H9 (cell line): ENCODE results near the gene SLC22A12. TPM values are rescaled to one million over a fixed set of nuclear protein-coding genes. Genes with fewer than 3 reads are reported as not detected.

ENCODE experiments used
- DNase-seq: peaks from one replicate; pipeline ENCODE4 v3.0.0-alpha.2; 2017
- H2AFZ ChIP-seq: one replicate; pipeline ENCODE4 v1.6.1; 2013; ENCODE audit warnings: mild to moderate bottlenecking, low read length, control low read depth, moderate library complexity
- H2AK5ac ChIP-seq: 2 replicates; pipeline ENCODE4 v1.6.1; 2013; ENCODE audit warnings: low read length, control low read depth, mixed read lengths; ENCODE audit not compliant: insufficient read length
- H2BK120ac ChIP-seq: one replicate; pipeline ENCODE4 v1.6.1; 2013; ENCODE audit warnings: low read depth, mild to moderate bottlenecking, low read length, control low read depth, inconsistent platforms; ENCODE audit not compliant: poor library complexity, severe bottlenecking
- H2BK12ac ChIP-seq: 2 replicates; pipeline ENCODE4 v1.6.1; 2013; ENCODE audit warnings: low read length, control low read depth, mixed read lengths, low read depth; ENCODE audit not compliant: insufficient read length
- H2BK15ac ChIP-seq: 2 replicates; pipeline ENCODE4 v1.6.1; 2013; ENCODE audit warnings: low read depth, low read length, control low read depth
- H2BK20ac ChIP-seq: one replicate; pipeline ENCODE4 v1.6.1; 2013; ENCODE audit warnings: low read depth, mild to moderate bottlenecking, low read length, control low read depth, inconsistent platforms; ENCODE audit not compliant: poor library complexity, severe bottlenecking
- H2BK5ac ChIP-seq: 2 replicates; pipeline ENCODE4 v1.6.1; 2013; ENCODE audit warnings: low read length, control low read depth, mixed read lengths; ENCODE audit not compliant: insufficient read length
- H3K14ac ChIP-seq: 2 replicates; pipeline ENCODE4 v1.6.1; 2013; ENCODE audit warnings: low read length, control low read depth; ENCODE audit not compliant: insufficient read depth
- H3K18ac ChIP-seq: 2 replicates; pipeline ENCODE4 v1.6.1; 2013; ENCODE audit warnings: low read depth, mild to moderate bottlenecking, mixed read lengths, low read length, control low read depth; ENCODE audit not compliant: insufficient read length
- H3K23ac ChIP-seq: 2 replicates; pipeline ENCODE4 v1.6.1; 2013; ENCODE audit warnings: low read length, control low read depth, mixed read lengths, low read depth; ENCODE audit not compliant: insufficient read length
- H3K23me2 ChIP-seq: 2 replicates; pipeline ENCODE4 v1.6.1; 2013; ENCODE audit warnings: low read depth, mild to moderate bottlenecking, mixed read lengths, low read length, control low read depth; ENCODE audit not compliant: insufficient read length, poor library complexity, severe bottlenecking
- H3K27ac ChIP-seq: 2 replicates; pipeline ENCODE4 v1.5.1; 2013; ENCODE audit warnings: low read length, control low read depth, mixed read lengths, low read depth; ENCODE audit not compliant: insufficient read length
- H3K27me3 ChIP-seq: 2 replicates; pipeline ENCODE4 v1.6.1; 2013; ENCODE audit warnings: low read length, control low read depth, inconsistent platforms; ENCODE audit not compliant: insufficient read depth
- H3K4ac ChIP-seq: 2 replicates; pipeline ENCODE4 v1.6.1; 2013; ENCODE audit warnings: low read depth, mild to moderate bottlenecking, control low read depth, inconsistent platforms, low read length, moderate library complexity
- H3K4me1 ChIP-seq: 2 replicates; pipeline ENCODE4 v1.6.1; 2013; ENCODE audit warnings: low read length, control low read depth, inconsistent platforms; ENCODE audit not compliant: insufficient read depth
- H3K4me2 ChIP-seq: 2 replicates; pipeline ENCODE4 v1.6.1; 2013; ENCODE audit warnings: low read length, control low read depth, mixed read lengths; ENCODE audit not compliant: insufficient read length, insufficient read depth
- H3K56ac ChIP-seq: 2 replicates; pipeline ENCODE4 v1.6.1; 2013; ENCODE audit warnings: low read depth, mild to moderate bottlenecking, mixed read lengths, low read length, control low read depth; ENCODE audit not compliant: insufficient read length
- H3K79me1 ChIP-seq: 2 replicates; pipeline ENCODE4 v1.6.1; 2013; ENCODE audit warnings: low read depth, mild to moderate bottlenecking, moderate library complexity, low read length, control low read depth, inconsistent platforms; ENCODE audit not compliant: insufficient read depth, poor library complexity, severe bottlenecking
- H3K79me2 ChIP-seq: 2 replicates; pipeline ENCODE4 v1.6.1; 2013; ENCODE audit warnings: low read length, control low read depth, inconsistent platforms; ENCODE audit not compliant: insufficient read depth
- H3K9ac ChIP-seq: 2 replicates; pipeline ENCODE4 v1.6.1; 2013; ENCODE audit warnings: low read length, control low read depth, mixed read lengths; ENCODE audit not compliant: insufficient read length; ENCODE audit errors: extremely low read depth
- H3K9me3 ChIP-seq: one replicate; pipeline ENCODE4 v1.6.1; 2013; ENCODE audit warnings: low read depth, low read length, inconsistent platforms; ENCODE audit not compliant: control insufficient read depth
- H3T11ph ChIP-seq: one replicate; pipeline ENCODE4 v1.6.1; 2013; ENCODE audit warnings: mild to moderate bottlenecking, low read length, control low read depth, inconsistent platforms
- H4K20me1 ChIP-seq: one replicate; pipeline ENCODE4 v1.6.1; 2013; ENCODE audit not compliant: control insufficient read depth, insufficient read length, insufficient read depth
- H4K5ac ChIP-seq: 2 replicates; pipeline ENCODE4 v1.6.1; 2013; ENCODE audit warnings: low read depth, mild to moderate bottlenecking, mixed read lengths, low read length, control low read depth; ENCODE audit not compliant: insufficient read length
- H4K8ac ChIP-seq: replicated peaks from 2 replicates; pipeline ENCODE4 v1.6.1; 2013; ENCODE audit warnings: low read length, control low read depth, mixed read lengths, low read depth; ENCODE audit not compliant: insufficient read length
- H4K91ac ChIP-seq: 2 replicates; pipeline ENCODE4 v1.6.1; 2013; ENCODE audit warnings: low read depth, mild to moderate bottlenecking, moderate library complexity, mixed read lengths, low read length, control low read depth; ENCODE audit not compliant: insufficient read length
- H3K27ac Mint-ChIP-seq, 3 experiments: 2 replicates in 2 of 3; 3 replicates in 1 of 3; pipeline ENCODE4 v1.8.0; 2020 to 2021; ENCODE audit warnings: mixed read lengths in 3 of 3, mild to moderate bottlenecking in 1 of 3, moderate library complexity in 1 of 3
- H3K27me3 Mint-ChIP-seq: 2 replicates; pipeline ENCODE4 v1.8.0; 2021; ENCODE audit warnings: low read depth, mild to moderate bottlenecking, moderate library complexity, mixed read lengths
- H3K36me3 Mint-ChIP-seq, 3 experiments: 2 replicates in 2 of 3; 3 replicates in 1 of 3; pipeline ENCODE4 v1.8.0; 2020 to 2021; ENCODE audit warnings: low read depth in 3 of 3, mixed read lengths in 3 of 3; ENCODE audit not compliant: insufficient read depth in 1 of 3
- H3K4me1 Mint-ChIP-seq, 2 experiments: 2 replicates each; pipeline ENCODE4 v1.8.0; 2020; ENCODE audit warnings: mixed read lengths in 2 of 2
- H3K4me3 Mint-ChIP-seq, 2 experiments: 2 replicates in 1 of 2; 3 replicates in 1 of 2; pipeline ENCODE4 v1.8.0; 2020 to 2021; ENCODE audit warnings: mild to moderate bottlenecking in 2 of 2, mixed read lengths in 2 of 2, moderate library complexity in 1 of 2
- H3K9me3 Mint-ChIP-seq, 2 experiments: 2 replicates in 1 of 2; 3 replicates in 1 of 2; pipeline ENCODE4 v1.8.0; 2020; ENCODE audit warnings: mild to moderate bottlenecking in 2 of 2, mixed read lengths in 2 of 2, moderate library complexity in 1 of 2
- WGBS: extraction: QIAGEN DNeasy Blood & Tissue Kit; methylation state at CpG from one replicate; pipeline ENCODE4 v1.1.7; 2013; ENCODE audit warnings: missing lambda C conversion rate, low lambda C conversion rate, mixed read lengths; ENCODE audit not compliant: insufficient read length; ENCODE audit errors: extremely low coverage; 5-methylcytosine and 5-hydroxymethylcytosine counted together
- total RNA-seq: library from RNA; stranded (reverse); gene quantifications from 2 replicates; pipeline ENCODE4 v1.2.1, GENCODE V29; 2021
- TF ChIP-seq, protein P1 (sequence below): fragments of 200-600 bp; sonication (generic); conservative IDR thresholded peaks from 3 replicates; pipeline ENCODE4 v1.8.0; 2021; ENCODE audit warnings: antibody characterized with exemption, mild to moderate bottlenecking

SLC22A12 gene
- total RNA-seq, 1 experiment from 2014 or later, result not detected

- Histone ChIP-seq H3K18ac (no peak overlapping the region), H3K9me3 (no peaks in the 10 kb centered on the region), H3K27me3 (no peaks in the 10 kb centered on the region; the same call in 1 of the 2 replicates), H2BK12ac (no peak overlapping the region), H2AFZ (no peak overlapping the region), H3K56ac (no peak overlapping the region), H4K8ac (no peak overlapping the region), H3K14ac (no peak overlapping the region), H3T11ph (no peak overlapping the region), H3K23me2 (no peaks in the 10 kb centered on the region), H4K91ac (no peak overlapping the region), H3K23ac (no peak overlapping the region), H3K9ac (no peak overlapping the region), H2BK20ac (no peak overlapping the region), H3K27ac (no peak overlapping the region), H4K20me1 (no peaks in the 10 kb centered on the region), H2BK5ac (no peak overlapping the region), H2BK15ac (no peak overlapping the region), H4K5ac (no peak overlapping the region), H3K4me1 (no peaks in the 10 kb centered on the region), H3K4ac (no peak overlapping the region), H3K4me2 (no peak overlapping the region), H3K79me2 (no peaks in the 10 kb centered on the region), H2AK5ac (no peak overlapping the region), H3K79me1 (no peaks in the 10 kb centered on the region), H2BK120ac (no peak overlapping the region)
- no peak for DNase-seq
- no peak overlapping the region for H3K4me3 Mint-ChIP-seq
- no peak overlapping the region for H3K27ac Mint-ChIP-seq
- peaks cover 39% of the 10 kb centered on the region for H3K27me3 Mint-ChIP-seq
- WGBS, result no CpG with 5 or more reads among the region's 7 CpGs
- peaks cover 0 to 4% of the 10 kb centered on the region in 2 experiments; a peak in 2 of 4 replicates for H3K4me1 Mint-ChIP-seq
- no peaks in the 10 kb centered on the region for H3K36me3 Mint-ChIP-seq
- TF ChIP-seq, protein P1, sequence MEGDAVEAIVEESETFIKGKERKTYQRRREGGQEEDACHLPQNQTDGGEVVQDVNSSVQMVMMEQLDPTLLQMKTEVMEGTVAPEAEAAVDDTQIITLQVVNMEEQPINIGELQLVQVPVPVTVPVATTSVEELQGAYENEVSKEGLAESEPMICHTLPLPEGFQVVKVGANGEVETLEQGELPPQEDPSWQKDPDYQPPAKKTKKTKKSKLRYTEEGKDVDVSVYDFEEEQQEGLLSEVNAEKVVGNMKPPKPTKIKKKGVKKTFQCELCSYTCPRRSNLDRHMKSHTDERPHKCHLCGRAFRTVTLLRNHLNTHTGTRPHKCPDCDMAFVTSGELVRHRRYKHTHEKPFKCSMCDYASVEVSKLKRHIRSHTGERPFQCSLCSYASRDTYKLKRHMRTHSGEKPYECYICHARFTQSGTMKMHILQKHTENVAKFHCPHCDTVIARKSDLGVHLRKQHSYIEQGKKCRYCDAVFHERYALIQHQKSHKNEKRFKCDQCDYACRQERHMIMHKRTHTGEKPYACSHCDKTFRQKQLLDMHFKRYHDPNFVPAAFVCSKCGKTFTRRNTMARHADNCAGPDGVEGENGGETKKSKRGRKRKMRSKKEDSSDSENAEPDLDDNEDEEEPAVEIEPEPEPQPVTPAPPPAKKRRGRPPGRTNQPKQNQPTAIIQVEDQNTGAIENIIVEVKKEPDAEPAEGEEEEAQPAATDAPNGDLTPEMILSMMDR, result no peak
- H3K9me3 Mint-ChIP-seq, result peaks cover 0 to 2% of the 10 kb centered on the region in 2 experiments; a peak in 1 of 5 replicates
Measured at GRCh38 chr11:64580412-64580811, 10.6 kb upstream of the SLC22A12 start.
